HCT116 (cell line): ENCODE measurements around the gene SNED1. TPM values are rescaled to one million over a fixed set of nuclear protein-coding genes. Genes with fewer than 3 reads are reported as not detected.

Experiments used
- ATAC-seq: fragments of 200-7000 bp; cut with Tn5 transposase; 2 replicates; pipeline ENCODE4 v1.9.1; 2020; ENCODE audit warnings: mild to moderate bottlenecking, moderate library complexity
- BruUV-seq: library from RNA; stranded (reverse); fragments of 400-500 nt; replicated peaks from 2 replicates; lab custom pipeline; 2021; lab: Mats Ljungman, UMichigan
- CTCF ChIA-PET: fragments of 300-600 bp; sonication (Branson Sonifier 250); formaldehyde crosslinking; loops from one replicate; lab custom pipeline; 2021; ENCODE audit warnings: antibody characterized with exemption; lab: Charles Lee
- POLR2A ChIA-PET: fragments of 300-600, 350-600 bp; sonication (Branson Sonifier 250); formaldehyde crosslinking; loops from one replicate; lab custom pipeline; 2021; ENCODE audit warnings: antibody characterized with exemption; lab: Charles Lee
- RAD21 ChIA-PET, 2 experiments: fragments of 300-600 bp; sonication (Branson Sonifier 250); formaldehyde crosslinking; loops; one replicate each; lab custom pipeline; 2023; ENCODE audit warnings: low total read pairs in 2 of 2; ENCODE audit not compliant: uncharacterized antibody in 2 of 2, unreplicated experiment in 2 of 2, low non-redundant PET in 1 of 2; lab: Charles Lee
- DNase-seq: peaks from one replicate; pipeline ENCODE4 v3.0.0-alpha.2; 2010; ENCODE audit warnings: low read depth, low spot score
- H2AFZ ChIP-seq: fragments of 200-600 bp; shearing (Covaris generic), sonication (generic); 2 replicates; pipeline ENCODE4 v1.6.1; 2017; ENCODE audit warnings: low read depth, mixed run types, mixed read lengths, antibody characterized with exemption, low read length; ENCODE audit not compliant: poor library complexity, severe bottlenecking
- H3K27ac ChIP-seq: 2 replicates; pipeline ENCODE4 v1.5.1; 2012; ENCODE audit warnings: low read depth, low read length
- H3K27me3 ChIP-seq: fragments of 200-600 bp; sonication (generic); 2 replicates; pipeline ENCODE4 v1.6.1; 2016; ENCODE audit warnings: mixed run types, low read length, mixed read lengths; ENCODE audit not compliant: insufficient read depth
- H3K36me3 ChIP-seq, 2 experiments: fragments of 200-500 bp in 1 of 2; fragments of 200-600 bp in 1 of 2; sonication (Bioruptor generic) in 1 of 2; sonication (generic) in 1 of 2; 2 replicates each; pipeline versions ENCODE4 v1.5.1 to v1.6.1; 2014 to 2016; ENCODE audit warnings: low read length in 2 of 2, inconsistent platforms in 1 of 2, mixed read lengths in 1 of 2, mixed run types in 1 of 2; ENCODE audit not compliant: insufficient read depth in 2 of 2, control insufficient read depth in 1 of 2
- H3K4me1 ChIP-seq, 2 experiments: fragments of 200-600 bp in 1 of 2; sonication (generic) in 1 of 2; 2 replicates each; pipeline versions ENCODE4 v1.5.1 to v1.6.1; 2012 to 2017; ENCODE audit warnings: low read length in 2 of 2, inconsistent platforms in 1 of 2, mild to moderate bottlenecking in 1 of 2, mixed read lengths in 1 of 2, mixed run types in 1 of 2, moderate library complexity in 1 of 2; ENCODE audit not compliant: insufficient read depth in 2 of 2, control insufficient read depth in 1 of 2
- H3K4me2 ChIP-seq: fragments of 200-600 bp; sonication (generic); 2 replicates; pipeline ENCODE4 v1.6.1; 2017; ENCODE audit warnings: mixed run types, low read length, mixed read lengths
- H3K4me3 ChIP-seq, 2 experiments: fragments of 200-600 bp in 1 of 2; sonication (generic) in 1 of 2; replicated peaks in 1 of 2; 2 replicates each; pipeline ENCODE4 v1.5.1; 2011 to 2016; ENCODE audit warnings: low read length in 2 of 2, control low read depth in 1 of 2, low read depth in 1 of 2, mild to moderate bottlenecking in 1 of 2, mixed read lengths in 1 of 2, mixed run types in 1 of 2
- H3K79me2 ChIP-seq: fragments of 200-600 bp; sonication (generic); 2 replicates; pipeline ENCODE4 v1.6.1; 2017; ENCODE audit warnings: mild to moderate bottlenecking, mixed run types, low read length, moderate library complexity, mixed read lengths; ENCODE audit not compliant: insufficient read depth
- H3K9ac ChIP-seq: fragments of 200-600 bp; sonication (generic); 2 replicates; pipeline ENCODE4 v1.6.1; 2016; ENCODE audit warnings: low read length, mixed read lengths
- H3K9me2 ChIP-seq: fragments of 200-600 bp; sonication (generic), shearing (Covaris generic); 2 replicates; pipeline ENCODE4 v1.6.1; 2017; ENCODE audit warnings: mixed run types, mild to moderate bottlenecking, moderate library complexity; ENCODE audit not compliant: insufficient read depth
- H3K9me3 ChIP-seq, 2 experiments: fragments of 200-500 bp in 1 of 2; fragments of 200-600 bp in 1 of 2; sonication (Bioruptor generic) in 1 of 2; sonication (generic) in 1 of 2; 2 replicates each; pipeline ENCODE4 v1.6.1; 2014 to 2017; ENCODE audit warnings: low read length in 2 of 2, mixed read lengths in 2 of 2, inconsistent platforms in 1 of 2, low read depth in 1 of 2, mild to moderate bottlenecking in 1 of 2, mixed run types in 1 of 2, moderate library complexity in 1 of 2; ENCODE audit not compliant: control insufficient read depth in 1 of 2, insufficient read depth in 1 of 2
- H4K20me1 ChIP-seq: fragments of 200-600 bp; sonication (generic), shearing (Covaris generic); 2 replicates; pipeline ENCODE4 v1.6.1; 2017; ENCODE audit warnings: mixed run types, mild to moderate bottlenecking, moderate library complexity; ENCODE audit not compliant: insufficient read depth
- ATF3 ChIP-seq: IDR thresholded peaks from 2 replicates; pipeline ENCODE4 v1.6.1; 2012
- CBX3 ChIP-seq: IDR thresholded peaks from 2 replicates; pipeline ENCODE4 v1.6.1; 2012; ENCODE audit warnings: low read depth
- CEBPB ChIP-seq: IDR thresholded peaks from 2 replicates; pipeline ENCODE4 v1.6.1; 2012; ENCODE audit warnings: low read depth
- EGR1 ChIP-seq: IDR thresholded peaks from 2 replicates; pipeline ENCODE4 v1.6.1; 2012; ENCODE audit warnings: low read depth
- ELF1 ChIP-seq: IDR thresholded peaks from 2 replicates; pipeline ENCODE4 v1.6.1; 2012; ENCODE audit warnings: low read depth, borderline replicate concordance
- EZH2 ChIP-seq: fragments of 200-600 bp; sonication (generic); IDR thresholded peaks from 2 replicates; pipeline ENCODE4 v1.6.1; 2017; ENCODE audit warnings: antibody characterized with exemption, mixed run types
- EZH2phosphoT487 ChIP-seq: fragments of 200-600 bp; IDR thresholded peaks from 2 replicates; pipeline ENCODE4 v1.6.1; 2018; ENCODE audit warnings: antibody characterized with exemption, borderline replicate concordance
- JUND ChIP-seq: IDR thresholded peaks from 2 replicates; pipeline ENCODE4 v1.6.1; 2012
- MAX ChIP-seq: IDR thresholded peaks from 2 replicates; pipeline ENCODE4 v1.6.1; 2012
- POLR2A ChIP-seq: IDR thresholded peaks from 2 replicates; pipeline ENCODE4 v1.7.0; 2011; ENCODE audit warnings: borderline replicate concordance; ENCODE audit not compliant: insufficient read depth, insufficient read length; ENCODE audit errors: extremely low read depth
- POLR2AphosphoS5 ChIP-seq: IDR thresholded peaks from 2 replicates; pipeline ENCODE4 v1.6.1; 2011; ENCODE audit warnings: mild to moderate bottlenecking, low read depth, low read length, moderate library complexity
- SP1 ChIP-seq: IDR thresholded peaks from 2 replicates; pipeline ENCODE4 v1.6.1; 2012; ENCODE audit warnings: low read depth
- SRF ChIP-seq: IDR thresholded peaks from 2 replicates; pipeline ENCODE4 v1.6.1; 2012; ENCODE audit warnings: low read depth
- TCF7L2 ChIP-seq: IDR thresholded peaks from 2 replicates; pipeline ENCODE4 v1.7.0; 2011; ENCODE audit warnings: borderline replicate concordance, inconsistent platforms; ENCODE audit not compliant: insufficient read depth, insufficient read length; ENCODE audit errors: extremely low read depth
- YY1 ChIP-seq: IDR thresholded peaks from 2 replicates; pipeline ENCODE4 v1.6.1; 2011; ENCODE audit warnings: low read length, low read depth, moderate library complexity, mild to moderate bottlenecking; ENCODE audit not compliant: insufficient replicate concordance; ENCODE audit errors: extremely low read depth
- ZBTB33 ChIP-seq: IDR thresholded peaks from 2 replicates; pipeline ENCODE4 v1.6.1; 2011; ENCODE audit warnings: mild to moderate bottlenecking, low read length, moderate library complexity; ENCODE audit not compliant: insufficient replicate concordance; ENCODE audit errors: extremely low read depth
- ZFX ChIP-seq: fragments of 450-650 bp; IDR thresholded peaks from 2 replicates; pipeline ENCODE4 v1.6.1; 2017
- intact Hi-C: fragments of 100-400 bp; cut with micrococcal nuclease; formaldehyde crosslinking; loops from 2 replicates; pipeline ENCODE4 v1.10.0; 2022
- total RNA-seq: library from RNA; stranded (reverse); gene quantifications from one replicate; pipeline ENCODE4 v1.2.1, GENCODE V29; 2021; ENCODE audit not compliant: unreplicated experiment

Gene SNED1
- total RNA-seq, 1 experiment from 2014 or later: 9.6 TPM

GRCh38 chr2:240954436-240955305 is 43.7 kb upstream of the SNED1 start:
- no TSS peak for BruUV-seq

More at GRCh38 chr2:240954436-240955305, 43.7 kb upstream of the SNED1 start:
- POLR2A ChIA-PET: no interaction called here
- ATAC-seq: no peak
- Histone ChIP-seq H3K36me3 (no peaks in the 10 kb centered on the region), H3K4me1 (no peaks in the 10 kb centered on the region), H3K27me3 (peaks cover 10% of the 10 kb centered on the region), H2AFZ (no peak overlapping the region), H3K4me2 (no peak overlapping the region), H4K20me1 (no peaks in the 10 kb centered on the region), H3K9me2 (no peaks in the 10 kb centered on the region), H3K9ac (no peak overlapping the region), H3K79me2 (no peaks in the 10 kb centered on the region), H3K4me3 (no peak overlapping the region), H3K9me3 (no peaks in the 10 kb centered on the region), H3K27ac (no peak overlapping the region)
- RAD21 ChIA-PET: no interaction called here
- TF ChIP-seq POLR2AphosphoS5 (no peak), YY1 (no peak), MAX (no peak), JUND (no peak), CBX3 (no peak), ATF3 (no peak), SP1 (no peak), EGR1 (no peak), CEBPB (no peak), ELF1 (no peak), ZFX (no peak), TCF7L2 (no peak), POLR2A (no peak), EZH2phosphoT487 (no peak), EZH2 (no peak), ZBTB33 (no peak), SRF (no peak)
- no peak for DNase-seq
- intact Hi-C loops: no loop called here
- CTCF ChIA-PET: no interaction called here
